ENCODE results near the gene RPL10A. TPM values are rescaled to one million over a fixed set of nuclear protein-coding genes. Genes with fewer than 3 reads are reported as not detected.

The RPL10A gene
- total and polyA plus RNA-seq, 3 donors from 2014 or later = 305 to 768 (median 538) TPM

GRCh38 chr6:35470663-35471120, 2.5 kb downstream of the RPL10A start:
- intact Hi-C loops (cut with DNase I; ENCODE audit: low total_unique reads) = no loop called here
- WGBS, 2 donors = 74 to 79% methylated on average over 3 of the region's 3 CpGs
- H3K36me3 ChIP-seq (ENCODE audit: low read depth, missing control alignments) = no peaks in the 10 kb centered on the region

GRCh38 chr6:35471836-35472345, 3.7 kb downstream of the RPL10A start:
- TF ChIP-seq POLR2A (IDR thresholded peaks at IDR 0.05) (no peak), CTCF (IDR thresholded peaks at IDR 0.05) (no peak)
- Histone ChIP-seq H3K4me3 (no peak overlapping the region), H3K27me3 (no peaks in the 10 kb centered on the region), H3K27ac (peak overlapping the region in 1 of 2 donors; percentile 60), H3K36me3 (ENCODE audit: low read depth, missing control alignments) (no peaks in the 10 kb centered on the region), H3K9me3 (no peaks in the 10 kb centered on the region), H3K4me1 (peaks cover 29% of the 10 kb centered on the region)
- intact Hi-C loops (cut with DNase I; ENCODE audit: low total_unique reads) = no loop called here
- 37 to 47% methylated on average over 8 of the region's 8 CpGs for WGBS, 2 donors
- DNase-seq = no peak

More at GRCh38 chr6:35470663-35471120, 2.5 kb downstream of the RPL10A start:
- DNase-seq = no peak
- H3K4me1 ChIP-seq = peaks cover 29% of the 10 kb centered on the region
- H3K9me3 ChIP-seq = no peaks in the 10 kb centered on the region
- H3K4me3 ChIP-seq = no peak overlapping the region
- no peak for TF ChIP-seq CTCF (IDR thresholded peaks at IDR 0.05)
- no peak for TF ChIP-seq POLR2A (IDR thresholded peaks at IDR 0.05)
- H3K27me3 ChIP-seq = no peaks in the 10 kb centered on the region
- H3K27ac ChIP-seq = peak overlapping the region in 1 of 2 donors; percentile 60

- H3K27ac ChIP-seq = no peak overlapping the region
- WGBS, 2 donors = 82 to 83% methylated on average over 7 to 9 of the region's 9 CpGs
- no peak for DNase-seq
- H3K9me3 ChIP-seq = no peaks in the 10 kb centered on the region
- no peaks in the 10 kb centered on the region for H3K27me3 ChIP-seq
- intact Hi-C loops (cut with DNase I; ENCODE audit: low total_unique reads) = no loop called here
- H3K36me3 ChIP-seq (ENCODE audit: low read depth, missing control alignments) = no peaks in the 10 kb centered on the region
- no peak for TF ChIP-seq CTCF (IDR thresholded peaks at IDR 0.05)
- no peak for TF ChIP-seq POLR2A (IDR thresholded peaks at IDR 0.05)
- no peak overlapping the region for H3K4me3 ChIP-seq
- peaks cover 25% of the 10 kb centered on the region for H3K4me1 ChIP-seq
Observed at GRCh38 chr6:35473075-35473849, 5.1 kb downstream of the RPL10A start.

GRCh38 chr6:35473850-35474130, 5.6 kb downstream of the RPL10A start:
- Histone ChIP-seq H3K27me3 (no peaks in the 10 kb centered on the region), H3K36me3 (ENCODE audit: low read depth, missing control alignments) (no peaks in the 10 kb centered on the region), H3K27ac (no peak overlapping the region), H3K9me3 (no peaks in the 10 kb centered on the region), H3K4me1 (peaks cover 25% of the 10 kb centered on the region), H3K4me3 (no peak overlapping the region)
- TF ChIP-seq POLR2A (IDR thresholded peaks at IDR 0.05) (no peak), CTCF (IDR thresholded peaks at IDR 0.05) (no peak)
- no peak for DNase-seq
- intact Hi-C loops (cut with DNase I; ENCODE audit: low total_unique reads) = no loop called here
